ENCODE results near the gene CLIC1.
A peak's percentile ranks its signal among the peaks of the same experiment; 100 is the strongest.

Gene CLIC1

DNA sequence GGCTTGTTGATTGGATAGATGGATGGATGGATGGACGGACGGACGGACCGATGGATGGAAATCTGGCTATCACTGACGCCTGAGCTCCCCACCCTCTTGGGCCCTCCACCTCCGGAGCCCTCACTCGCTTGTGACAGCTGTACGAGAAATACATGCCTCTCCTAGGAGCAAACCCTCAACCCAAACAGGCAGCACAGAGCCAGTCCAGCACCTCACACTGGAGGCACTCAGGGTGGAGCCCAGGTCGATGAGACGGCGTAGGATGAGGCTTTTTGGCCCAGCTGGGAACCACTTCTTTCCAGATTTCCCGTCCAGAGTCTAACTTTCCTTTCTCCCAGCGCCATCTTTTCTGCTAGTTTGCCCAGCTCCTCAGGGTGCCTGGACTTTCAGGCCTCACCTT lies 52.7 kb downstream of the CLIC1 start:
- FAIRE-seq = no peak
- DNase-seq (ENCODE audit: insufficient read length, low spot score) = no peak

DNA sequence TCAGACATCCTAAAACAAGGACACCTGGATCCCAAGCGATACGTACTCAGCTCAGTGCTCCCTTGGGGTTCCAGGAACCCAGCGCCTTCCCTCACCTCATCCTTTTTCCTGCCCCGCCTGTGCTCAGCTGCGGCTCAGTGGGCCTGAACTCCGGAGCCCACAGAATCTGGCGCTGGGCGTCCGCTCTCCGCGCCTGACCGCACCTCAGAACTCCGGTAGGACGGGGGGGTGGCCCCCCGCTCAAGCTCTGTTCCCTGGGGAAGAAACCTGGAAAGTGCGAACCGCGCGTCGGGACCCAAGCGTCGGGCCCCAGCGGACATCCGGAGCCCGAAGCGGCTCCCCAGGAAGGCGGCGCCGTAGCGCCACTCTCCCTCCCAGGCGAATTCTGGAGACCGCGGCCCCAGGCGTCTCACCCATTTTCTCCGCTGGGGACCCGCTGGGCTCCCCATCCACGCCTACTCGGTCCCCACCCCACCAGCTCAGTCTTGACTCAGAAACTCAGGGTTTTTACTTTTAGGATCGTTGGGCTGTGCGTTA lies 55.1 kb downstream of the CLIC1 start:
- peak; percentile 65 for DNase-seq (ENCODE audit: insufficient read length, low spot score)
- peak; percentile 67 for FAIRE-seq
